HUES6 (cell line): ENCODE measurements around the gene GPR65.

ENCODE experiments used
- H3K27ac ChIP-seq: 2 replicates; pipeline ENCODE4 v1.7.0; 2013; ENCODE audit warnings: low read depth, mild to moderate bottlenecking, low read length, inconsistent platforms
- H3K27me3 ChIP-seq: 2 replicates; pipeline ENCODE4 v1.6.1; 2013; ENCODE audit warnings: low read length; ENCODE audit not compliant: control insufficient read depth, insufficient read depth
- H3K36me3 ChIP-seq: 2 replicates; pipeline ENCODE4 v1.6.1; 2013; ENCODE audit warnings: low read length; ENCODE audit not compliant: control insufficient read depth, insufficient read depth
- H3K4me1 ChIP-seq: 2 replicates; pipeline ENCODE4 v1.6.1; 2013; ENCODE audit warnings: low read length; ENCODE audit not compliant: control insufficient read depth, insufficient read depth
- H3K4me3 ChIP-seq: 2 replicates; pipeline ENCODE4 v1.5.1; 2013; ENCODE audit warnings: low read depth, low read length
- H3K9ac ChIP-seq: one replicate; pipeline ENCODE4 v1.6.1; 2013; ENCODE audit warnings: mild to moderate bottlenecking, low read length
- H3K9me3 ChIP-seq: 2 replicates; pipeline ENCODE4 v1.6.1; 2013; ENCODE audit warnings: low read depth, low read length; ENCODE audit not compliant: control insufficient read depth, insufficient read depth

The GPR65 gene

GRCh38 chr14:88005050-88005481, at the start of gene GPR65:
TSS of gene GPR65 (plus strand) at chr14:88005135. CDS start at chr14:88010848, 5,713 bp downstream.
- H3K27ac ChIP-seq = no peak within 1 kb of the TSS
- no peaks in the 10 kb centered on the region for H3K36me3 ChIP-seq
- H3K4me1 ChIP-seq = no peaks in the 10 kb centered on the region
- H3K27me3 ChIP-seq = no peaks in the 10 kb centered on the region
- H3K9ac ChIP-seq = no peak within 1 kb of the TSS
- no peak within 1 kb of the TSS for H3K4me3 ChIP-seq
- H3K9me3 ChIP-seq = no peaks in the 10 kb centered on the region

GRCh38 chr14:87955501-87955900, 49.4 kb upstream of the GPR65 start:
- no peak overlapping the region for H3K4me3 ChIP-seq
- no peak overlapping the region for H3K27ac ChIP-seq
- H3K36me3 ChIP-seq = no peaks in the 10 kb centered on the region
- H3K9me3 ChIP-seq = no peaks in the 10 kb centered on the region
- no peak overlapping the region for H3K9ac ChIP-seq
- H3K27me3 ChIP-seq = no peaks in the 10 kb centered on the region
- no peaks in the 10 kb centered on the region for H3K4me1 ChIP-seq

DNA sequence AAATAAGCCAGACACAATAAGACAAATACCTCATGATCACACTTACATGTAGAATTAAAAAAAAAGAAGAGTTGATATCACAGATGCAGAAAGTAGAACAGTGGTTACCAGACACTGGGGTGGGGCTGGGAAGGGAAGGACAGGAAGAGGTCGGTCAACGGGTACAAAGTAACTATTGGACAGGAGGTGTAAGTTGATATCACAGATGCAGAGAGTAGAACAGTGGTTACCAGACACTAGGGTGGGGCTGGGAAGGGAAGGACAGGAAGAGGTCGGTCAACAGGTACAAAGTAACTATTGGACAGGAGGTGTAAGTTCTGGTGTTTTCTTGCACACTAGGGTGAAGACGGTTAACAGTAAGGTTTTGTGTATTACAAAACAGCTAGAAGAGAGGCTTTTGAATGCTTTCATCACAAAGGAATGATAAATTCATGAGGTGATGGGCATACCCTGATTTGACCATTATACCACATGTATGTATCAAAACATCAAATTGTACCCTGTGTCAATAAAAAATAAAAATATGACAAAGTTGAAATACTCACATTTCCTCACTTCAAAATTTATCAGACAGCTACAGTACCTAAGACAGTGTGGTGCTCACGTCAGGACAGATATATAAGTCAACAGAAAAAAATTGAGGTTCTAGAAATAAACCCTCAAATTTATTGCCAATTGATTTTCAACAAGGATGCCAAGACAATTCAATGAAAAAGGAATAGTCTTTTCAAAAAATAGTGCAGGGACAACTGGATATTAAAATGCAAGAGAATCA, 44.7 kb upstream of the GPR65 start:
- no peaks in the 10 kb centered on the region for H3K9me3 ChIP-seq
- no peak overlapping the region for H3K9ac ChIP-seq
- H3K4me3 ChIP-seq = no peak overlapping the region
- no peak overlapping the region for H3K27ac ChIP-seq
- no peaks in the 10 kb centered on the region for H3K4me1 ChIP-seq
- H3K27me3 ChIP-seq = no peaks in the 10 kb centered on the region
- no peaks in the 10 kb centered on the region for H3K36me3 ChIP-seq

- Histone ChIP-seq H3K36me3 (no peaks in the 10 kb centered on the region), H3K9ac (no peak overlapping the region), H3K9me3 (no peaks in the 10 kb centered on the region), H3K27ac (no peak overlapping the region), H3K27me3 (no peaks in the 10 kb centered on the region), H3K4me1 (no peaks in the 10 kb centered on the region), H3K4me3 (no peak overlapping the region)
These were observed 43.7 kb upstream of the GPR65 start for GRCh38 chr14:87961246-87961645.

GRCh38 chr14:87966816-87967215, 38.1 kb upstream of the GPR65 start:
- Histone ChIP-seq H3K27me3 (no peaks in the 10 kb centered on the region), H3K36me3 (no peaks in the 10 kb centered on the region), H3K4me3 (no peak overlapping the region), H3K9ac (no peak overlapping the region), H3K4me1 (no peaks in the 10 kb centered on the region), H3K27ac (no peak overlapping the region), H3K9me3 (no peaks in the 10 kb centered on the region)

GRCh38 chr14:87967496-87967895, 37.4 kb upstream of the GPR65 start:
- Histone ChIP-seq H3K9me3 (no peaks in the 10 kb centered on the region), H3K36me3 (no peaks in the 10 kb centered on the region), H3K27ac (no peak overlapping the region), H3K4me3 (no peak overlapping the region), H3K4me1 (no peaks in the 10 kb centered on the region), H3K27me3 (no peaks in the 10 kb centered on the region), H3K9ac (no peak overlapping the region)

- Histone ChIP-seq H3K9me3 (no peaks in the 10 kb centered on the region), H3K27ac (no peak overlapping the region), H3K4me3 (no peak overlapping the region), H3K36me3 (no peaks in the 10 kb centered on the region), H3K27me3 (no peaks in the 10 kb centered on the region), H3K9ac (no peak overlapping the region), H3K4me1 (no peaks in the 10 kb centered on the region)
These were observed 33.9 kb upstream of the GPR65 start for GRCh38 chr14:87971010-87971409.

- no peaks in the 10 kb centered on the region for H3K9me3 ChIP-seq
- no peaks in the 10 kb centered on the region for H3K36me3 ChIP-seq
- H3K27me3 ChIP-seq = no peaks in the 10 kb centered on the region
- no peak overlapping the region for H3K9ac ChIP-seq
- H3K27ac ChIP-seq = no peak overlapping the region
- no peak overlapping the region for H3K4me3 ChIP-seq
- no peaks in the 10 kb centered on the region for H3K4me1 ChIP-seq
These were observed 29.3 kb upstream of the GPR65 start for GRCh38 chr14:87975636-87976035.

DNA sequence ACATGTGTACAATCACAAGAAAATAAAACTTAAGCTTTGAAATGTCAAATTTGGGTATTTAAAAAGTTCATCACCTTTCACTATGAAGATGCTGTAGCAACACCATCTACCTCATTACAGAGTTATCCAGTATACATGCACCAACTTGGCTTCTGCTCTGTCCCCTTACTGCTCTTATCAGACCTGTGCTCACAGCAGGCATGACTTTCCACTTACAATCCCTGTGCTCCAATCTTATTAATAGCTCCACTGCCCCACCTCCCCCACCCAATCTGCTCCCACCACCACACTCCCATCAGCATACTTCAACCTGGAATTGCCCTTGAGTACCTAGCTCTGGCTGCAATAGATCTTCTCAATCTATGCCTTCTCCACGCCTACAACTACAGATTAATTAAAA, 25.2 kb upstream of the GPR65 start:
- Histone ChIP-seq H3K4me3 (no peak overlapping the region), H3K36me3 (no peaks in the 10 kb centered on the region), H3K27me3 (no peaks in the 10 kb centered on the region), H3K9ac (no peak overlapping the region), H3K9me3 (no peaks in the 10 kb centered on the region), H3K4me1 (no peaks in the 10 kb centered on the region), H3K27ac (no peak overlapping the region)

- H3K9ac ChIP-seq = no peak overlapping the region
- no peak overlapping the region for H3K27ac ChIP-seq
- H3K4me3 ChIP-seq = no peak overlapping the region
- H3K36me3 ChIP-seq = no peaks in the 10 kb centered on the region
- H3K27me3 ChIP-seq = no peaks in the 10 kb centered on the region
- peaks cover 11% of the 10 kb centered on the region for H3K4me1 ChIP-seq
- H3K9me3 ChIP-seq = no peaks in the 10 kb centered on the region
These were observed 15.5 kb upstream of the GPR65 start for GRCh38 chr14:87989221-87989955.

- Histone ChIP-seq H3K27ac (no peak overlapping the region), H3K4me1 (peaks cover 11% of the 10 kb centered on the region), H3K36me3 (no peaks in the 10 kb centered on the region), H3K9ac (no peak overlapping the region), H3K9me3 (no peaks in the 10 kb centered on the region), H3K4me3 (no peak overlapping the region), H3K27me3 (no peaks in the 10 kb centered on the region)
These were observed 15.0 kb upstream of the GPR65 start for GRCh38 chr14:87989956-87990299.
